Measurements from ENCODE around the gene CLK1. TPM values are rescaled to one million over a fixed set of nuclear protein-coding genes. Genes with fewer than 3 reads are reported as not detected.

The CLK1 gene
- total and polyA plus RNA-seq, 2 of the 13 experiments (the other 11 are each of a cell fraction or from before 2014, with no cell fraction given) = 66.6 to 101 TPM

DNA sequence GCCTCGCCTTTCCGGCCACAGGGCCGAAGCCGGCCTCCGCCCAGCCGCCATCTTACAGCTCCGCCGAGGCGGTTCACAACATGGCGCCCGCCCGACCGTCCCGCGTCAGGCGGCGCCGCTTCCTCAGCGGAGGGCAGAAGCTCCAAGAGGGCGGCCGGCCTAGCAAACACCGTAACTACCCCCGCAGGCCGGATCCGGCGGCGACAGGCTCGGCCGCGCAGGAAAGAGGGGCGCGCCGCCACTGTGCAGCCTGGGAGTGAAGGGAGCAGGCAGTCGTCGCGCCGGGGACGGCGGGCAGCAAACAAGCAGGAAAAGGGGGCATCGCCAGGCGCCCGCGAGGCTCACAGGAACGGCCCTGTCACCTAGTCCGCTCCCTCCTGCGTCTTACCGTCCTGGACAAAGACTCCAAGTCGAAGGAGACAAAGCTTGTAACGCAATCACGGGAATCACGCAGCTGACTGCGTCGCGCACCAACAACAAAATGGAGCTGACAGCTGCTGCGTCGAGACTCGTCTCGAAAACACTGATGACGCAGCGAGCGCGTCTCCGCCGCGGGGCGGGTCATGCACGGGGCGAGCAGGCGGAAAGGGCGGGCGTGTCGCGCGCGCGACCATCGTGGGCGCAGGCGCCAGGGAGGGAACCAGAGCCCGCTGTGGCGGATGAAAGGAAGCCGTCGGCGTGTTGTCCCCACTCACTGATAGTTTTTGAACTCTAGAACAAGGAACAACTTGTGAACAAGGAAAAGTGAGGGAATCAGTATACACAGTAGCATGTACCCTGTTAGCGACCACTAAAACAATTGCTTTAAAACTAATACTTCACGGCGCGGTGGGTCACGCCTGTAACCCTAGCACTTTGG lies at the start of gene CLK1 (continued):
- TF ChIP-seq, protein P1, sequence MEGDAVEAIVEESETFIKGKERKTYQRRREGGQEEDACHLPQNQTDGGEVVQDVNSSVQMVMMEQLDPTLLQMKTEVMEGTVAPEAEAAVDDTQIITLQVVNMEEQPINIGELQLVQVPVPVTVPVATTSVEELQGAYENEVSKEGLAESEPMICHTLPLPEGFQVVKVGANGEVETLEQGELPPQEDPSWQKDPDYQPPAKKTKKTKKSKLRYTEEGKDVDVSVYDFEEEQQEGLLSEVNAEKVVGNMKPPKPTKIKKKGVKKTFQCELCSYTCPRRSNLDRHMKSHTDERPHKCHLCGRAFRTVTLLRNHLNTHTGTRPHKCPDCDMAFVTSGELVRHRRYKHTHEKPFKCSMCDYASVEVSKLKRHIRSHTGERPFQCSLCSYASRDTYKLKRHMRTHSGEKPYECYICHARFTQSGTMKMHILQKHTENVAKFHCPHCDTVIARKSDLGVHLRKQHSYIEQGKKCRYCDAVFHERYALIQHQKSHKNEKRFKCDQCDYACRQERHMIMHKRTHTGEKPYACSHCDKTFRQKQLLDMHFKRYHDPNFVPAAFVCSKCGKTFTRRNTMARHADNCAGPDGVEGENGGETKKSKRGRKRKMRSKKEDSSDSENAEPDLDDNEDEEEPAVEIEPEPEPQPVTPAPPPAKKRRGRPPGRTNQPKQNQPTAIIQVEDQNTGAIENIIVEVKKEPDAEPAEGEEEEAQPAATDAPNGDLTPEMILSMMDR (CRISPR knock-in tag; IDR thresholded peaks at IDR 0.05) = no peak; the same call in 1 of the 2 replicates
- TF ChIP-seq, protein P2, sequence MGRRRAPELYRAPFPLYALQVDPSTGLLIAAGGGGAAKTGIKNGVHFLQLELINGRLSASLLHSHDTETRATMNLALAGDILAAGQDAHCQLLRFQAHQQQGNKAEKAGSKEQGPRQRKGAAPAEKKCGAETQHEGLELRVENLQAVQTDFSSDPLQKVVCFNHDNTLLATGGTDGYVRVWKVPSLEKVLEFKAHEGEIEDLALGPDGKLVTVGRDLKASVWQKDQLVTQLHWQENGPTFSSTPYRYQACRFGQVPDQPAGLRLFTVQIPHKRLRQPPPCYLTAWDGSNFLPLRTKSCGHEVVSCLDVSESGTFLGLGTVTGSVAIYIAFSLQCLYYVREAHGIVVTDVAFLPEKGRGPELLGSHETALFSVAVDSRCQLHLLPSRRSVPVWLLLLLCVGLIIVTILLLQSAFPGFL (CRISPR knock-in tag; IDR thresholded peaks at IDR 0.05) = peak; percentile 83; the same call in 1 of the 2 replicates
- TF ChIP-seq ZNF749 (CRISPR knock-in tag; IDR thresholded peaks at IDR 0.05; ENCODE audit: borderline replicate concordance) = peak; percentile 53; the same call in 1 of the 2 replicates
- TF ChIP-seq KLF15 (CRISPR knock-in tag; IDR thresholded peaks at IDR 0.05; ENCODE audit: borderline replicate concordance) = peak; percentile 94; the same call in 1 of the 2 replicates
- TF ChIP-seq, protein P3, sequence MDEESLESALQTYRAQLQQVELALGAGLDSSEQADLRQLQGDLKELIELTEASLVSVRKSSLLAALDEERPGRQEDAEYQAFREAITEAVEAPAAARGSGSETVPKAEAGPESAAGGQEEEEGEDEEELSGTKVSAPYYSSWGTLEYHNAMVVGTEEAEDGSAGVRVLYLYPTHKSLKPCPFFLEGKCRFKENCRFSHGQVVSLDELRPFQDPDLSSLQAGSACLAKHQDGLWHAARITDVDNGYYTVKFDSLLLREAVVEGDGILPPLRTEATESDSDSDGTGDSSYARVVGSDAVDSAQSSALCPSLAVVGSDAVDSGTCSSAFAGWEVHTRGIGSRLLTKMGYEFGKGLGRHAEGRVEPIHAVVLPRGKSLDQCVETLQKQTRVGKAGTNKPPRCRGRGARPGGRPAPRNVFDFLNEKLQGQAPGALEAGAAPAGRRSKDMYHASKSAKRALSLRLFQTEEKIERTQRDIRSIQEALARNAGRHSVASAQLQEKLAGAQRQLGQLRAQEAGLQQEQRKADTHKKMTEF (CRISPR knock-in tag; IDR thresholded peaks at IDR 0.05) = peak; percentile 99
- TF ChIP-seq, protein P4, sequence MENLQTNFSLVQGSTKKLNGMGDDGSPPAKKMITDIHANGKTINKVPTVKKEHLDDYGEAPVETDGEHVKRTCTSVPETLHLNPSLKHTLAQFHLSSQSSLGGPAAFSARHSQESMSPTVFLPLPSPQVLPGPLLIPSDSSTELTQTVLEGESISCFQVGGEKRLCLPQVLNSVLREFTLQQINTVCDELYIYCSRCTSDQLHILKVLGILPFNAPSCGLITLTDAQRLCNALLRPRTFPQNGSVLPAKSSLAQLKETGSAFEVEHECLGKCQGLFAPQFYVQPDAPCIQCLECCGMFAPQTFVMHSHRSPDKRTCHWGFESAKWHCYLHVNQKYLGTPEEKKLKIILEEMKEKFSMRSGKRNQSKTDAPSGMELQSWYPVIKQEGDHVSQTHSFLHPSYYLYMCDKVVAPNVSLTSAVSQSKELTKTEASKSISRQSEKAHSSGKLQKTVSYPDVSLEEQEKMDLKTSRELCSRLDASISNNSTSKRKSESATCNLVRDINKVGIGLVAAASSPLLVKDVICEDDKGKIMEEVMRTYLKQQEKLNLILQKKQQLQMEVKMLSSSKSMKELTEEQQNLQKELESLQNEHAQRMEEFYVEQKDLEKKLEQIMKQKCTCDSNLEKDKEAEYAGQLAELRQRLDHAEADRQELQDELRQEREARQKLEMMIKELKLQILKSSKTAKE (CRISPR knock-in tag; IDR thresholded peaks at IDR 0.05; ENCODE audit: borderline replicate concordance) = peak; percentile 82
- peak; percentile 9; the same call in 1 of the 2 replicates for TF ChIP-seq PITX1 (CRISPR knock-in tag; IDR thresholded peaks at IDR 0.05)
- TF ChIP-seq KDM1A (CRISPR knock-in tag; IDR thresholded peaks at IDR 0.05) = peak; percentile 36; the same call in 1 of the 2 replicates
- no peak for TF ChIP-seq MAFG (CRISPR knock-in tag; IDR thresholded peaks at IDR 0.05)
- peak; percentile 98 for TF ChIP-seq ZNF343 (CRISPR knock-in tag; IDR thresholded peaks at IDR 0.05)
- peak; percentile 68; the same call in 1 of the 2 replicates for TF ChIP-seq FOSL1 (CRISPR knock-in tag; IDR thresholded peaks at IDR 0.05; ENCODE audit: borderline replicate concordance)
- TF ChIP-seq HOXA9 (CRISPR knock-in tag; IDR thresholded peaks at IDR 0.05; ENCODE audit: borderline replicate concordance) = peak; percentile 92; the same call in 1 of the 2 replicates
- TF ChIP-seq, protein P5, sequence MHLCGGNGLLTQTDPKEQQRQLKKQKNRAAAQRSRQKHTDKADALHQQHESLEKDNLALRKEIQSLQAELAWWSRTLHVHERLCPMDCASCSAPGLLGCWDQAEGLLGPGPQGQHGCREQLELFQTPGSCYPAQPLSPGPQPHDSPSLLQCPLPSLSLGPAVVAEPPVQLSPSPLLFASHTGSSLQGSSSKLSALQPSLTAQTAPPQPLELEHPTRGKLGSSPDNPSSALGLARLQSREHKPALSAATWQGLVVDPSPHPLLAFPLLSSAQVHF (CRISPR knock-in tag; IDR thresholded peaks at IDR 0.05) = peak; percentile 96
- TF ChIP-seq, protein P6, sequence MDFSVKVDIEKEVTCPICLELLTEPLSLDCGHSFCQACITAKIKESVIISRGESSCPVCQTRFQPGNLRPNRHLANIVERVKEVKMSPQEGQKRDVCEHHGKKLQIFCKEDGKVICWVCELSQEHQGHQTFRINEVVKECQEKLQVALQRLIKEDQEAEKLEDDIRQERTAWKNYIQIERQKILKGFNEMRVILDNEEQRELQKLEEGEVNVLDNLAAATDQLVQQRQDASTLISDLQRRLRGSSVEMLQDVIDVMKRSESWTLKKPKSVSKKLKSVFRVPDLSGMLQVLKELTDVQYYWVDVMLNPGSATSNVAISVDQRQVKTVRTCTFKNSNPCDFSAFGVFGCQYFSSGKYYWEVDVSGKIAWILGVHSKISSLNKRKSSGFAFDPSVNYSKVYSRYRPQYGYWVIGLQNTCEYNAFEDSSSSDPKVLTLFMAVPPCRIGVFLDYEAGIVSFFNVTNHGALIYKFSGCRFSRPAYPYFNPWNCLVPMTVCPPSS (IDR thresholded peaks at IDR 0.05) = no peak
- no peak for TF ChIP-seq SYNCRIP (IDR thresholded peaks at IDR 0.05; ENCODE audit: insufficient read depth, low read depth, low read length)
